Esophagus squamous epithelium (tissue), 5 donors: ENCODE data around the gene LPP. TPM values are rescaled to one million over a fixed set of nuclear protein-coding genes. Genes with fewer than 3 reads are reported as not detected.
A peak's percentile ranks its signal among the peaks of the same experiment; 100 is the strongest.

Source experiments
- DNase-seq: peaks from one replicate; lab custom pipeline; 2025; lab: John Stamatoyannopoulos, UW
- H3K27ac ChIP-seq, 4 donors: fragments of 200-600 bp; sonication (generic); one replicate each; pipeline ENCODE4 v1.5.1; 2016 to 2019; ENCODE audit warnings: mild to moderate bottlenecking in 1 of 4
- H3K27me3 ChIP-seq, 4 donors: fragments of 200-600 bp; sonication (generic); 1 replicate in 3 of 4; 2 replicates in 1 of 4; pipeline versions ENCODE4 v1.5.1 to v1.6.0; 2017 to 2021; ENCODE audit warnings: antibody characterized with exemption in 1 of 4
- H3K36me3 ChIP-seq, 3 donors: fragments of 200-600 bp; sonication (generic); one replicate each; pipeline ENCODE4 v1.5.1; 2016 to 2019
- H3K4me1 ChIP-seq, 3 donors: fragments of 200-600 bp; sonication (generic); one replicate each; pipeline ENCODE4 v1.5.1; 2017 to 2019
- H3K4me3 ChIP-seq, 4 donors: fragments of 200-600 bp; sonication (generic); 1 replicate in 3 of 4; 2 replicates in 1 of 4; pipeline ENCODE4 v1.5.1; 2016 to 2019; ENCODE audit warnings: mild to moderate bottlenecking in 2 of 4, moderate library complexity in 1 of 4
- H3K9me3 ChIP-seq, 3 donors: fragments of 200-600 bp; sonication (generic); one replicate each; pipeline ENCODE4 v1.5.1; 2016 to 2019
- POLR2A ChIP-seq, 4 donors: fragments of 450-650 bp; IDR thresholded peaks; one replicate each; pipeline ENCODE4 v1.6.1; 2017; ENCODE audit warnings: antibody characterized with exemption in 4 of 4, mild to moderate bottlenecking in 4 of 4, moderate library complexity in 3 of 4
- WGBS, 2 donors: methylation state at CpG; one replicate each; pipeline ENCODE4 v1.1.5; 2018; 5-methylcytosine and 5-hydroxymethylcytosine counted together
- intact Hi-C: fragments of 100-400 bp; cut with DNase I; formaldehyde crosslinking; loops from one replicate; pipeline ENCODE4 v1.15.0; 2022
- total RNA-seq, 4 donors: library from RNA; depleted of rRNA; stranded (reverse); fragments of >200 nt; gene quantifications; one replicate each; pipeline ENCODE4 v1.1.0, GENCODE V29; 2016
- TF ChIP-seq, protein P1 (sequence below), 6 experiments: fragments of 450-650 bp in 4 of 6; fragments of 200-600 bp in 2 of 6; sonication (generic) in 2 of 6; IDR thresholded peaks; one replicate each; pipeline ENCODE4 v1.5.1; 2016 to 2019; ENCODE audit warnings: antibody characterized with exemption in 6 of 6, mild to moderate bottlenecking in 4 of 6, moderate library complexity in 4 of 6
- donor health status: DM: yes; HTN: yes; CAD: no.

LPP gene
- total RNA-seq, 4 donors from 2014 or later, result 41.4 to 369 (median 97.3) TPM

DNA sequence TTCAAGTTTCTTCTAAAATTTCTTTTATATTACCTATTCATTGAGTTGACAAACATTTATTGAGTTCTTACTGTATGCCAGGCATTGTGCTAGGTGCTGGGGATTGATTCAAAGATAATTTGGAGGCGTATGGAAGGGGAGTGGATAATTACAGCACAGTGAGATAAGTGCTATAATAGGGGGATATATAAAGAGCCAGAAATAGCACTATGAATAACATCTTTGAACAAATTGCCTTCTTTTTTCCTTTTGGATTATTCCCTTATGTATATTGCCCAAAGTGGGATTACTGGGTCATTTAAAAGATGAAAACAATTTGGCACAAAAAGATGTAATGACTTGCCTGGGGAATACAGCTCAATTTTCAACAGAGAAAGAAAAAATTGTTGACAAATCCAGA is 64.6 kb downstream of the LPP start:
- Histone ChIP-seq H3K36me3 (peaks cover 0 to 6% (median 0%) of the 10 kb centered on the region in 3 donors), H3K27me3 (no peaks in the 10 kb centered on the region), H3K9me3 (no peaks in the 10 kb centered on the region), H3K27ac (peak overlapping the region; percentile 69 to 92 (median 84)), H3K4me3 (peak overlapping the region in 3 of 4 donors; percentile 25 to 52 (median 35)), H3K4me1 (peaks cover 0 to 43% (median 7%) of the 10 kb centered on the region in 3 donors)
- intact Hi-C loops, result no loop called here
- WGBS, 2 donors, result 63 to 78% methylated on average over 1 of the region's 1 CpG
- DNase-seq, result no peak
- TF ChIP-seq POLR2A (IDR thresholded peaks at IDR 0.05), result no peak
- TF ChIP-seq, protein P1, sequence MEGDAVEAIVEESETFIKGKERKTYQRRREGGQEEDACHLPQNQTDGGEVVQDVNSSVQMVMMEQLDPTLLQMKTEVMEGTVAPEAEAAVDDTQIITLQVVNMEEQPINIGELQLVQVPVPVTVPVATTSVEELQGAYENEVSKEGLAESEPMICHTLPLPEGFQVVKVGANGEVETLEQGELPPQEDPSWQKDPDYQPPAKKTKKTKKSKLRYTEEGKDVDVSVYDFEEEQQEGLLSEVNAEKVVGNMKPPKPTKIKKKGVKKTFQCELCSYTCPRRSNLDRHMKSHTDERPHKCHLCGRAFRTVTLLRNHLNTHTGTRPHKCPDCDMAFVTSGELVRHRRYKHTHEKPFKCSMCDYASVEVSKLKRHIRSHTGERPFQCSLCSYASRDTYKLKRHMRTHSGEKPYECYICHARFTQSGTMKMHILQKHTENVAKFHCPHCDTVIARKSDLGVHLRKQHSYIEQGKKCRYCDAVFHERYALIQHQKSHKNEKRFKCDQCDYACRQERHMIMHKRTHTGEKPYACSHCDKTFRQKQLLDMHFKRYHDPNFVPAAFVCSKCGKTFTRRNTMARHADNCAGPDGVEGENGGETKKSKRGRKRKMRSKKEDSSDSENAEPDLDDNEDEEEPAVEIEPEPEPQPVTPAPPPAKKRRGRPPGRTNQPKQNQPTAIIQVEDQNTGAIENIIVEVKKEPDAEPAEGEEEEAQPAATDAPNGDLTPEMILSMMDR (IDR thresholded peaks at IDR 0.05), result no peak

DNA sequence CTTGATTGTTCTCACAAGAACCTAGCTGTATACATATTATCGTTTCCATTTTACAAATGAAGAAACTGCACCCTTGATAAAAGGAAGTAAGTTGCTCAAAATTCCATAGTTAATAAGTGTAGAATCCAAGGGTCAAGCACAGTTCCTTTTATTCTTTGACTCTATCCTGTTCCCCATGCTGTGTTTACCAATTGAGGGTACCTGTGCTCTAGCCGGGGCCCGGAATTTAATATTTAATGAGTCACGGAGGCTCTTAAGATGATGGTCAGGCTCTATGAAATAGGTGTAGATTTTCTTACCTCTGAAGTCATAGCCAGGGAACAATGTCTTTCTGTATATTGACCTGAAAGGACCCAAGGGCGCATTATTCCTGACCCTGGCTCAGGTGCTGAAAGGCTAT is 65.2 kb downstream of the LPP start:
- Histone ChIP-seq H3K27ac (peak overlapping the region; percentile 69 to 92 (median 84)), H3K4me1 (peaks cover 0 to 44% (median 7%) of the 10 kb centered on the region in 3 donors), H3K36me3 (peaks cover 0 to 4% (median 0%) of the 10 kb centered on the region in 3 donors), H3K27me3 (no peaks in the 10 kb centered on the region), H3K4me3 (peak overlapping the region in 2 of 4 donors; percentile 25 to 52), H3K9me3 (no peaks in the 10 kb centered on the region)
- TF ChIP-seq, protein P1 (IDR thresholded peaks at IDR 0.05), result no peak
- TF ChIP-seq POLR2A (IDR thresholded peaks at IDR 0.05), result no peak
- intact Hi-C loops, result no loop called here
- WGBS, 2 donors, result 77 to 87% methylated on average over 5 of the region's 5 CpGs
- DNase-seq, result no peak

DNA sequence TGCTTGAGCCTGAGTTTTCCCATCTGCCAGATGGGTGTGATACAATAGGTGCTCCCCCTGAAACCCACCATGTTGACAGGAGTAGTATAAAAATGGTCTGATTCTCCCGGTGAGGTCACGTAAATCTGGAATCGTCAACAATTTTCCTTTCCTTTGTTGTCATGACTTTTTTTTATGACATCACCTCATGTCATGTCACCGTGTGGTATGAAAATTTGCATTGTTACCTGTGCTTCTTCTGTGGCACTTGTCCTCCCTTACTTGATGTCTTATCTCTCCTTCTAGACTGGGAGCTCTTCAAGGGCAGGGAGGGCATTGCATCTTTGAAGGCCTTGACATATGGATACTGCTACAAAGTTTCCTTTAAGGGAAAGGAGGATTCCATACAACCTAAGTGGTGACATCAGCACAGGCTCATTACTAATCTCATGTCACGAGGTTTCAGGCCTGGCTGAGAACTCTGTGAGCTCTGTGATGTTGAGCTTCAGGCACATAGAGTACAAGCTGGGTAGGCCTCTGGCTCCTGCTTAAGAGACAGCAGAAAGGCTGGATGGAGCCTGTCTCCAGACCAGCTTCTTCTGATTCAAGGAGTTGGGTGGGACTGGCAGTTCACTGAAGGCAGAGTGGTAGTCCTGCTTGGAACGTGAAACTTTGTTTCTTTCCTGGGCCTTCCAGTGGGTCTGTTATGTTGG is 66.3 kb downstream of the LPP start:
- Histone ChIP-seq H3K9me3 (no peaks in the 10 kb centered on the region), H3K27ac (peak overlapping the region; percentile 69 to 92 (median 84)), H3K4me1 (peaks cover 0 to 44% (median 7%) of the 10 kb centered on the region in 3 donors), H3K4me3 (peak overlapping the region in 1 of 4 donors; percentile 52), H3K27me3 (no peaks in the 10 kb centered on the region), H3K36me3 (peaks cover 0 to 4% (median 0%) of the 10 kb centered on the region in 3 donors)
- no peak for DNase-seq
- 72 to 83% methylated on average over 6 of the region's 6 CpGs for WGBS, 2 donors
- TF ChIP-seq POLR2A (IDR thresholded peaks at IDR 0.05), result peak in 1 of 4 donors; percentile 16
- TF ChIP-seq, protein P1 (IDR thresholded peaks at IDR 0.05), result no peak
- intact Hi-C loops, result no loop called here

DNA sequence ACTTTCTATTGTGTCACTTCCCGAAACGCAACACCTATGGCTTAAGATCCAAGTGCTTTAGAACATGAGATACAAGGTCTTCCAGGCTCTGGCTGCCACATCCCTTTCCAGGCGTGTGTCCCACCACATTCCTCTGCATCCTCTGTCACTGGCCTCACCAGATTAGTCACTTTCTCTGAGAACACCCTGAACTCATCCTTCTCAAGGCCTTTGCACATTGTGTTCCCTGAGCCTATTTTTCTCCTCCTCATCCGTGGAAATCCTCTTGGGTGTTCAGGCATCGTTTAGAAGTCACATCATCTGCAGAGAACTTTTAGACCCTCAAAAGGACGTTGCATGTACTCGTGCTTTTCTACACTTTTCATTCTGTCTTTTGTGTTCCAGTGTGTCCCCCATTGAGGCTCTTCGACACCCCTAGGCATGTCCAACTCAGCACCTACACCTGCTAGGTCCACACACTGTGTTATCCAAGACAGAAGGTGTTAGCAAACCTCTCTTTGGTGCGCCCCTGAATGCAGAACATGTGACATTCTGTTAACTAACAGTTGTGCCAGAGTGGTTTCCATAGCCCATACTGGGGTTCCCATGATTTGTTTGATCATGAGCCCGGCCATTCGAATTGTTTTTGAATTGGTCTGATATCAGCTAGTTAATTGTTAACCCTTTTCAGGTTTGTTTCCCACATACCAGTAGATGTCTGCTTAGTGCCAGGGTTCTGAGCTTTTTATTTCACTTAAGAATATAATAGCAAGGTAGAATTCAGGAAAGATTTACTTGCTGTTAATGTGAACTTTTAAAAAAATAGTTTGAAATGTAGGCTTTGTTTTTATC is 67.2 kb downstream of the LPP start:
- DNase-seq, result no peak
- WGBS, 2 donors, result 80 to 82% methylated on average over 11 of the region's 11 CpGs
- Histone ChIP-seq H3K4me3 (peak overlapping the region in 1 of 4 donors; percentile 35), H3K27me3 (no peaks in the 10 kb centered on the region), H3K4me1 (peaks cover 0 to 46% (median 7%) of the 10 kb centered on the region in 3 donors), H3K36me3 (peaks cover 0 to 14% (median 0%) of the 10 kb centered on the region in 3 donors), H3K27ac (peak overlapping the region; percentile 69 to 92 (median 84)), H3K9me3 (no peaks in the 10 kb centered on the region)
- intact Hi-C loops, result no loop called here
- TF ChIP-seq, protein P1 (IDR thresholded peaks at IDR 0.05), result no peak
- TF ChIP-seq POLR2A (IDR thresholded peaks at IDR 0.05), result peak in 1 of 4 donors; percentile 14
